HCT116 (cell line): Measurements from ENCODE around the gene MYOT. TPM values are rescaled to one million over a fixed set of nuclear protein-coding genes. Genes with fewer than 3 reads are reported as not detected.

Experiments used
- ATAC-seq: fragments of 200-7000 bp; cut with Tn5 transposase; 2 replicates; pipeline ENCODE4 v1.9.1; 2020; ENCODE audit warnings: mild to moderate bottlenecking, moderate library complexity
- BruUV-seq: library from RNA; stranded (reverse); fragments of 400-500 nt; replicated peaks from 2 replicates; lab custom pipeline; 2021; lab: Mats Ljungman, UMichigan
- CTCF ChIA-PET: fragments of 300-600 bp; sonication (Branson Sonifier 250); formaldehyde crosslinking; loops from one replicate; lab custom pipeline; 2021; ENCODE audit warnings: antibody characterized with exemption; lab: Charles Lee
- POLR2A ChIA-PET: fragments of 300-600, 350-600 bp; sonication (Branson Sonifier 250); formaldehyde crosslinking; loops from one replicate; lab custom pipeline; 2021; ENCODE audit warnings: antibody characterized with exemption; lab: Charles Lee
- RAD21 ChIA-PET, 2 experiments: fragments of 300-600 bp; sonication (Branson Sonifier 250); formaldehyde crosslinking; loops; one replicate each; lab custom pipeline; 2023; ENCODE audit warnings: low total read pairs in 2 of 2; ENCODE audit not compliant: uncharacterized antibody in 2 of 2, unreplicated experiment in 2 of 2, low non-redundant PET in 1 of 2; lab: Charles Lee
- DNase-seq: peaks from one replicate; pipeline ENCODE4 v3.0.0-alpha.2; 2010; ENCODE audit warnings: low read depth, low spot score
- H2AFZ ChIP-seq: fragments of 200-600 bp; shearing (Covaris generic), sonication (generic); 2 replicates; pipeline ENCODE4 v1.6.1; 2017; ENCODE audit warnings: low read depth, mixed run types, mixed read lengths, antibody characterized with exemption, low read length; ENCODE audit not compliant: poor library complexity, severe bottlenecking
- H3K27ac ChIP-seq: 2 replicates; pipeline ENCODE4 v1.5.1; 2012; ENCODE audit warnings: low read depth, low read length
- H3K27me3 ChIP-seq: fragments of 200-600 bp; sonication (generic); 2 replicates; pipeline ENCODE4 v1.6.1; 2016; ENCODE audit warnings: mixed run types, low read length, mixed read lengths; ENCODE audit not compliant: insufficient read depth
- H3K36me3 ChIP-seq, 2 experiments: fragments of 200-500 bp in 1 of 2; fragments of 200-600 bp in 1 of 2; sonication (Bioruptor generic) in 1 of 2; sonication (generic) in 1 of 2; 2 replicates each; pipeline versions ENCODE4 v1.5.1 to v1.6.1; 2014 to 2016; ENCODE audit warnings: low read length in 2 of 2, inconsistent platforms in 1 of 2, mixed read lengths in 1 of 2, mixed run types in 1 of 2; ENCODE audit not compliant: insufficient read depth in 2 of 2, control insufficient read depth in 1 of 2
- H3K4me1 ChIP-seq, 2 experiments: fragments of 200-600 bp in 1 of 2; sonication (generic) in 1 of 2; 2 replicates each; pipeline versions ENCODE4 v1.5.1 to v1.6.1; 2012 to 2017; ENCODE audit warnings: low read length in 2 of 2, inconsistent platforms in 1 of 2, mild to moderate bottlenecking in 1 of 2, mixed read lengths in 1 of 2, mixed run types in 1 of 2, moderate library complexity in 1 of 2; ENCODE audit not compliant: insufficient read depth in 2 of 2, control insufficient read depth in 1 of 2
- H3K4me2 ChIP-seq: fragments of 200-600 bp; sonication (generic); 2 replicates; pipeline ENCODE4 v1.6.1; 2017; ENCODE audit warnings: mixed run types, low read length, mixed read lengths
- H3K4me3 ChIP-seq, 2 experiments: fragments of 200-600 bp in 1 of 2; sonication (generic) in 1 of 2; replicated peaks in 1 of 2; 2 replicates each; pipeline ENCODE4 v1.5.1; 2011 to 2016; ENCODE audit warnings: low read length in 2 of 2, control low read depth in 1 of 2, low read depth in 1 of 2, mild to moderate bottlenecking in 1 of 2, mixed read lengths in 1 of 2, mixed run types in 1 of 2
- H3K79me2 ChIP-seq: fragments of 200-600 bp; sonication (generic); 2 replicates; pipeline ENCODE4 v1.6.1; 2017; ENCODE audit warnings: mild to moderate bottlenecking, mixed run types, low read length, moderate library complexity, mixed read lengths; ENCODE audit not compliant: insufficient read depth
- H3K9ac ChIP-seq: fragments of 200-600 bp; sonication (generic); 2 replicates; pipeline ENCODE4 v1.6.1; 2016; ENCODE audit warnings: low read length, mixed read lengths
- H3K9me2 ChIP-seq: fragments of 200-600 bp; sonication (generic), shearing (Covaris generic); 2 replicates; pipeline ENCODE4 v1.6.1; 2017; ENCODE audit warnings: mixed run types, mild to moderate bottlenecking, moderate library complexity; ENCODE audit not compliant: insufficient read depth
- H3K9me3 ChIP-seq, 2 experiments: fragments of 200-500 bp in 1 of 2; fragments of 200-600 bp in 1 of 2; sonication (Bioruptor generic) in 1 of 2; sonication (generic) in 1 of 2; 2 replicates each; pipeline ENCODE4 v1.6.1; 2014 to 2017; ENCODE audit warnings: low read length in 2 of 2, mixed read lengths in 2 of 2, inconsistent platforms in 1 of 2, low read depth in 1 of 2, mild to moderate bottlenecking in 1 of 2, mixed run types in 1 of 2, moderate library complexity in 1 of 2; ENCODE audit not compliant: control insufficient read depth in 1 of 2, insufficient read depth in 1 of 2
- H4K20me1 ChIP-seq: fragments of 200-600 bp; sonication (generic), shearing (Covaris generic); 2 replicates; pipeline ENCODE4 v1.6.1; 2017; ENCODE audit warnings: mixed run types, mild to moderate bottlenecking, moderate library complexity; ENCODE audit not compliant: insufficient read depth
- ELF1 ChIP-seq: IDR thresholded peaks from 2 replicates; pipeline ENCODE4 v1.6.1; 2012; ENCODE audit warnings: low read depth, borderline replicate concordance
- EZH2phosphoT487 ChIP-seq: fragments of 200-600 bp; IDR thresholded peaks from 2 replicates; pipeline ENCODE4 v1.6.1; 2018; ENCODE audit warnings: antibody characterized with exemption, borderline replicate concordance
- FOSL1 ChIP-seq: IDR thresholded peaks from 2 replicates; pipeline ENCODE4 v1.6.1; 2012; ENCODE audit warnings: low read depth
- JUND ChIP-seq: IDR thresholded peaks from 2 replicates; pipeline ENCODE4 v1.6.1; 2012
- POLR2A ChIP-seq: IDR thresholded peaks from 2 replicates; pipeline ENCODE4 v1.7.0; 2011; ENCODE audit warnings: borderline replicate concordance; ENCODE audit not compliant: insufficient read depth, insufficient read length; ENCODE audit errors: extremely low read depth
- POLR2AphosphoS5 ChIP-seq: IDR thresholded peaks from 2 replicates; pipeline ENCODE4 v1.6.1; 2011; ENCODE audit warnings: mild to moderate bottlenecking, low read depth, low read length, moderate library complexity
- SRF ChIP-seq: IDR thresholded peaks from 2 replicates; pipeline ENCODE4 v1.6.1; 2012; ENCODE audit warnings: low read depth
- intact Hi-C: fragments of 100-400 bp; cut with micrococcal nuclease; formaldehyde crosslinking; loops from 2 replicates; pipeline ENCODE4 v1.10.0; 2022
- total RNA-seq: library from RNA; stranded (reverse); gene quantifications from one replicate; pipeline ENCODE4 v1.2.1, GENCODE V29; 2021; ENCODE audit not compliant: unreplicated experiment
- TF ChIP-seq, protein P1 (sequence below), 3 experiments: fragments of 200-600 bp in 1 of 3; sonication (generic) in 1 of 3; IDR thresholded peaks in 2 of 3; conservative IDR thresholded peaks in 1 of 3; 2 replicates each; pipeline ENCODE4 v1.5.1; 2012 to 2017; ENCODE audit warnings: low read depth in 2 of 3, low read length in 2 of 3, antibody characterized with exemption in 1 of 3, borderline replicate concordance in 1 of 3, control low read depth in 1 of 3, mild to moderate bottlenecking in 1 of 3, mixed read lengths in 1 of 3, mixed run types in 1 of 3, moderate library complexity in 1 of 3; ENCODE audit not compliant: insufficient read depth in 1 of 3

Gene MYOT
- total RNA-seq, 1 experiment from 2014 or later = not detected

DNA sequence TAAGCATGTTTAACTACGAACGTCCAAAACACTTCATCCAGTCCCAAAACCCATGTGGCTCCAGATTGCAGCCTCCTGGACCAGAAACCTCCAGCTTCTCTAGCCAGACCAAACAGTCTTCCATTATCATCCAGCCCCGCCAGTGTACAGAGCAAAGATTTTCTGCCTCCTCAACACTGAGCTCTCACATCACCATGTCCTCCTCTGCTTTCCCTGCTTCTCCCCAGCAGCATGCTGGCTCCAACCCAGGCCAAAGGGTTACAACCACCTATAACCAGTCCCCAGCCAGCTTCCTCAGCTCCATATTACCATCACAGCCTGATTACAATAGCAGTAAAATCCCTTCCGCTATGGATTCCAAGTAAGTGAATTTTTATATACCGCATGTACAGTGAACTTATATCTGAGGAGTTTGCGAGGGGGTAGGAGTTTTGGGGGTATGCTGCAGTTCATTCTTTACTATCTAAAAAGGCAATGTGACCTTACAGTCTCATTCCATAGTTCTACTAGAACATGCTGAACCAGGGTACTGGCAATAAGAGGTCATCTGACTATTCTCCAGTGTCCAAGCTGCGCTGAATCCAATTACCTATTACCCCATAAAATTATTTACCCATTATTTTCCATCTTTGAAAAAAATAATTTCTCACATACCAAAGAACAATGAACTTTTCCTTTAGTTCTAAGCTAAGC lies 3.1 kb downstream of the MYOT start (continued):
- no peak for TF ChIP-seq FOSL1
- TF ChIP-seq SRF = no peak
- no peak for TF ChIP-seq ELF1
- TF ChIP-seq, protein P1, sequence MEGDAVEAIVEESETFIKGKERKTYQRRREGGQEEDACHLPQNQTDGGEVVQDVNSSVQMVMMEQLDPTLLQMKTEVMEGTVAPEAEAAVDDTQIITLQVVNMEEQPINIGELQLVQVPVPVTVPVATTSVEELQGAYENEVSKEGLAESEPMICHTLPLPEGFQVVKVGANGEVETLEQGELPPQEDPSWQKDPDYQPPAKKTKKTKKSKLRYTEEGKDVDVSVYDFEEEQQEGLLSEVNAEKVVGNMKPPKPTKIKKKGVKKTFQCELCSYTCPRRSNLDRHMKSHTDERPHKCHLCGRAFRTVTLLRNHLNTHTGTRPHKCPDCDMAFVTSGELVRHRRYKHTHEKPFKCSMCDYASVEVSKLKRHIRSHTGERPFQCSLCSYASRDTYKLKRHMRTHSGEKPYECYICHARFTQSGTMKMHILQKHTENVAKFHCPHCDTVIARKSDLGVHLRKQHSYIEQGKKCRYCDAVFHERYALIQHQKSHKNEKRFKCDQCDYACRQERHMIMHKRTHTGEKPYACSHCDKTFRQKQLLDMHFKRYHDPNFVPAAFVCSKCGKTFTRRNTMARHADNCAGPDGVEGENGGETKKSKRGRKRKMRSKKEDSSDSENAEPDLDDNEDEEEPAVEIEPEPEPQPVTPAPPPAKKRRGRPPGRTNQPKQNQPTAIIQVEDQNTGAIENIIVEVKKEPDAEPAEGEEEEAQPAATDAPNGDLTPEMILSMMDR (IDR thresholded peaks at IDR 0.05 in 2 of 3, conservative IDR thresholded peaks at IDR 0.05 in 1 of 3; ENCODE audit: borderline replicate concordance in 1 of 3, insufficient read depth in 1 of 3, low read depth in 2 of 3, low read length in 2 of 3) = no peak
- no peak for TF ChIP-seq JUND
- TF ChIP-seq EZH2phosphoT487 = no peak
- TF ChIP-seq POLR2AphosphoS5 = no peak

DNA sequence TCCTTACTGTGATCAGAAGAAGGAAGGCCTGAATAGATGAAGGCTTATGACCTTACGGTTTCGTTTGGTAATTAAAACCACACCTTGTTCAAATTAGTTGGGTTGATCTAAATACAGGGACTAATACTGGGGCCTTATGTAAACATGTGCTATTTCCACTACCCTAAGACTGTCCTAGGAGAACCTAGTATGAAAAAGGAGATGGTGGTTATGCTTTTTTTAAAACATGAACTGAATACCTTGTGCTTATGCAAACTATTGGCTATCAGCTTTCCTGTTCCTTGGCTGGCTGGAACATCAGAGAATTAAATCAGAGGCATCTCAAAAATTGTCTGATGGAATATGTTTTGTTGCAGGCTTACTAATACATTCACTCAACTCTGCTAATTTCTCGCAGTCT lies 3.9 kb downstream of the MYOT start:
- H3K4me1 ChIP-seq = no peaks in the 10 kb centered on the region
- no peak overlapping the region for H3K4me3 ChIP-seq
- no peaks in the 10 kb centered on the region for H3K36me3 ChIP-seq
- H3K9me3 ChIP-seq = no peaks in the 10 kb centered on the region
- no peaks in the 10 kb centered on the region for H4K20me1 ChIP-seq
- H3K27ac ChIP-seq = no peak overlapping the region
- TF ChIP-seq POLR2A = no peak
- no peak for TF ChIP-seq SRF
- DNase-seq = no peak
- intact Hi-C loops = no loop called here
- ChIA-PET RAD21 (no interaction called here), CTCF (interaction anchor here (1.5 kb wide), 2 partner anchors 93 to 211 kb away, joined by 3 read pairs; no protein-coding TSS in a partner anchor), POLR2A (no interaction called here)
- no peaks in the 10 kb centered on the region for H3K27me3 ChIP-seq
- BruUV-seq = no TSS peak
- ATAC-seq = no peak
- no peaks in the 10 kb centered on the region for H3K79me2 ChIP-seq
- H3K4me2 ChIP-seq = no peak overlapping the region
- H2AFZ ChIP-seq = no peak overlapping the region
- no peak overlapping the region for H3K9ac ChIP-seq
- no peaks in the 10 kb centered on the region for H3K9me2 ChIP-seq
